ENCODE results near the gene VPS26C.

Gene VPS26C

DNA sequence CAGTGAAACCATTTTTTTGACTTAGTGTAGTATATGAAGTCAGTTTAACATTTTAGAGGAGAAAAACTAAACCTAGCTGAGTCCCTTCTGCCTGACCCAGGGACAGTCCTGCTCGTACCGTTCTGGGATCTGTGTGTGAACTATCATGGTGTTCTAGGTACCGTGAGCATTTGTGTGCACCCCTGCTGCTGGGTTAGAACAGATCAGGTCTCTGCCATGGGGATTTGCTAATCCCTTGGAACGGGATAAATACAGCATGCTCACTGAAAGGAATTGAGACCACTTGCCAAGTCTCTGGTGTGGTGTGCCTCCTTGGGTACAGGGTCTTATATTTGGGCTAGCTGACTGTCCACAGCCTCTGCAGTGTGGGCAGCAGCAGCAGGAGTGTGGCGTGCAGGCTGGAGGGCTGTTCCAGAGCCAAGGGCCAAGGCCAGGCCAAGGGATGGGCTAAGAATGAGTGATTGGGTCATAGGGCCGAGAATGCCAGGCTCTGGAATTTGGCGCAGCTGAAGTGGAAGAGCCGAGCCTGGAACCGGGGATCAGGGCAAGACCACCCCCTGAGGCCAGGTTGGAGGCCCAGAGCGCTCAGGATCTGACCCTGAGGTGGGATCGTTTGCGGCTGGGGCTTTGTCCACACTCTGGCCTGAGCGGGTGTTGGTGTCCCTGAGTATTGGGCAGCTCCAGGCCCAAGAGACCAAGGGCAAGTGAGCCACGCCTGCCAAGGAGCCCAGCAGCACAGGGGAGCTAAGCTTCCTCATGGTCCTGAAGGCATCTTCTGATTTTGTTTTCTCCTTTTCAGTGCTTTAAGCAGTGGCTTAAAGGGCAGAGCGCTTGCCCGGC, 66.3 kb downstream of the VPS26C start:
- DNase-seq: no peak

DNA sequence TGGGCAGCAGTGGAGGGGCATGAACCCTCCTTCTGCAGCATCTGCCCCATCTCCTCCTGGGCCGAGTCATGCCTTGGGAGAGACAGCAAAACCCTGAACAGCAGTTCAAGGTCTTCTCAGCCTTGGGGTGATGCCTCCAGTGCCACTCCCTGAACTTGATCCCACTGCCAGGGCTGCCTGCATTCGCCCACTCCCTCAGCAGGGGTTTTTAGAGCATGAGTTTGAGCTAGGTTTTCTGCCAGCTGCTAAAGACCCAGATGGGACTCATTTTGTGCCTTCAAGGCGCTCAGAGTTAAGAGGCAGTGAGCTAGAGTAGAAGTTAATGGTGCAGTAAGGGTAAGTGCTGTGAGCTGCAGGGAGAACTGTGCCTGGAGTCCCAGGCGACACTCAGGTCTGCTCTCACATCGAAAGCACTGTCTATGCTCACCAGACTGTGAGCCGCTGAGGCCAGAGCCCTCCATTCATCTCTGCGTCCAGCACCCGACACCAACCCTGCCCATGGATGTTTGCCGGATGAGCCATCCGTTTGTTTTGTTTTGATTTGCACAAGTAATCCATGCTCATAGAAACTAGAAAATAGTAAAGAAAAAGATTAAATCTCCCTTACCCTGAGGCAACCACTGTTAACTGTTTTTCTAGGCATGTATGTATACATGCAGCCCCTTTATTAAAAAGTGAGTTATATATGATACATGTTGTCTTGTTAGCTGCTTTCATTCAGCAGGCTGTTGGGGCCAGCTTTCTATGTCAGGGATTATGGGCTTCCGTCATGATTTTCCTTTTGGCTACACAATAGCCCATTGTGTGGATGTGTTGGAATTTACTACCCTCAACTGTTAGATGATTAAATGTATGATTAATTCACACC, 67.8 kb downstream of the VPS26C start:
- peak; percentile 60 for DNase-seq

DNA sequence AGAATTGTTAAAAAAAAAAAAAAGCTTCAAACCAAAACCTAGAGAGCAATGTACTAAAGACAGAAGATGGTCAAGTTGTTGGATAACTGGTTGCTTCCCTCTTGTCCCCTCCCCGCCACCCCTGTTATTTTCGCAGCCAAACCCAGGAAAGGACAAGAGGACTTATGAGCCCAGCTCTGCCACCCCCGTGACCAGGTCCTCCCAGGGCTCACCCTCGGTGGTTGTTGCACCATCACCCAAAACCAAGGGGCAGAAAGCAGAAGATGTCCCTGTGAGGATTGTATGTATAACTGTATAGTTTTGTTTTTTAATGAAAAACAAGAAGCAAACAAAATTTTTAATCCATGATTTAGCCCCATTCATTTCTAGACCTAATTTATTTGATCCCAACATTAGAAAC, 69.4 kb downstream of the VPS26C start:
- no peak for DNase-seq

DNA sequence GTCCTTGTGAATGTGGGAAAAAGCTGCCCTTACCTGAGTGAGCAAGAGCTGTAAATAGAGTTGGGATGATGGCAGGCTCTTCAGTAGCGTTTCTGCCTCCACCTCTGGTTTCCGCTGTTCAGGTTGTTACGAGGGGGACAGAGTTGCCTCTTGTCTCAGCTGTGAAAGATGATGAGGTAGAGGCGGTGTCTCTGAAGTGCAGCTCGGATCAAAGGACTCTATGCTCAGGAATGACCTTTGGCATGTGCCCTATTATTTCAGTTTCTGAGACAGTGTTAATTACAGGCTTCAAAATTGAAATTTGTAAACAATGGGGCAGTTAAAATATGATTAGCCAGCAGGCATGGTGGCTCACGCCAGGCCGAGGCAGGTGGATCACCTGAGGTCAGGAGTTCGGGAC, 70.3 kb downstream of the VPS26C start:
- DNase-seq: no peak

DNA sequence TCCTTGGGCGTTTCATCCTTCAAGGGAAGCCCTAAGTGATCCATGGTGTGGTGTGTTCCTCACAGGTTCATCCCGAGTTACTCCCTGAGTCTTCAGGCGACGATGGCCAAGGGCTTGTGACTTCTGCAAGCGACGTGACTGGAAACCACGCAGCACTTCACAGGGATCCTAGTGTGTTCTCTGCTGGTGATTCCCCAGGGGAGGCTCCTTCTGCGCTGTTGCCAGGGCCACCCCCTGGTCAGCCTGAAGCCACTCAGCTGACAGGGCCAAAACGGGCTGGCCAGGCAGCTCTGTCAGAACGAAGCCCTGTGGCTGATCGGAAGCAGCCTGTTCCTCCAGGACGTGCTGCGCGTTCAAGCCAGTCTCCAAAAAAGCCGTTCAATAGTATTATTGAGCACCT, 71.5 kb downstream of the VPS26C start:
- DNase-seq: no peak

DNA sequence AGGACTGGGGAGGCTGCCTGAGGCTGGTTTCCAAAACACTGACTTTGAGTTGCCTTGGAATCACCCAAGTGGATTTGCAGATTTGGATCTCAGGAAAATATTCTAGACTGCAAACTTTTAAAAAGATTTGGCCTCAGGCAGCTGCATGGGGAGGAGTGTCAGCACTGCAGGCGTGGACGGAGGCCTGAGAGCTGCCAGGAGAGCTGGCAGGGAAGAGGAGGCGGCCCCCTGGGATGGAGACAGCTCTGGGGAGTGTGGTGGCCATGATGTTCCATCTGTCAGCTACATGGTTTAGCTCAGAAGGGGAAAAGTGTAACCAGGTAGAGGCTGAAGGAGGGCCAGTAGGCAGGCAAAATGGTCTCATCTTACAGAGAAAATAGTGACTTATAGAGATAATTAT, 72.1 kb downstream of the VPS26C start:
- DNase-seq: no peak

DNA sequence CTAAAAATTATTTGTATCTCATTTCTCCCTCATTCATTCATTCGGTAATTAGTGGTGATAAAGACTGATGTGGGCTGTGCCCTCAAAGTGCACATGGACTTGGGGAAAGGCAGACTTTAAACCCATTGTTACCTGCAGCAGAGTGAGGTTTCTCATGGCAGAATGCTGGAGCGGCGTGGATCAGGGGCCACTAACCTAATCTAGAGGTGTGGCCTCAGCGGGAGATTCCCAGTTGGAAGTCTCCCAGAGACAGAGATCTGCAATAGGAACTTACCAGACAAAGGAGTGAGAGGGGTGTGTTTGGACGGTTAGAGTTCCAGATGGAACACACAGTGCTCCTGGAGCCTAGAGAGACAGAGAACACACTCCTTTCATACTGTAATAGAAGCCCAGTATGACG, 73.5 kb downstream of the VPS26C start:
- no peak for DNase-seq

DNA sequence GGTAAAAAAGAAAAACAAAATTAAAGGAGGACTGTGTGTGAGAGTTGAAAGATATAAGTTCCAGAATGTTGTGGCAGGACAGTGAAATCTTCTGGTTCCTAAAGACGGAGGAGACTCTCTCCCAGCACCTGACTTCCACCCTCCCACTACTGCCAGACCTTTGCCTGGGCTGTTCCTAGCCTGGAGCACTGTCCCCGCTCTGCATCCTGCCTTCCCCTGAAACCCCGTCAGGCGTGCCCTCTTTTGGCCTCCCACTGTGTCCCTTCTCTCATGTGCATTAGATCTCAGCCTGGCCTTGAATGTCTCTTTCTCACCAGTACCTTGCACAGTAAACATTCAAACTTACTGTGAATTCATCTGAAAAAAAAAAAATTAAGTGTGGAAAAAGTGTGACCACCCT, 74.1 kb downstream of the VPS26C start:
- no peak for DNase-seq

DNA sequence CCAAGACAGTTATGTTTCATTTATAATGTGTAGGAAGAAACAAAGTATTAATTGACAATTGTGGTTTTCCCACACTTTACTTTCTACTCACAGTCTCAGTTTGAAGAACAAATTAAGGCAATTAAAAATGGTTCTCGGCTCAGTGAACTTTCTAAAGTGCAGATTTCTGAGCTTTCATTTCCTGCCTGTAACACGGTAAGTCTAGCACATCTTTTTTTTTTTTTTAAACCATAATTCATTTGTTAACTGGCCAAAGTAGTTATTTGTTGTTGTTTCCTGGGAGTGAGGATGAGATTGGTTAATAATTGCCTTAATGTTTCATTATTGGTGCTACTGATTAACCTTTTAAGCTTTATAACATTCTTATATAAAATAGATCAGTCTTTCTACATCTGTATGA, 75.1 kb downstream of the VPS26C start:
- no peak for DNase-seq

DNA sequence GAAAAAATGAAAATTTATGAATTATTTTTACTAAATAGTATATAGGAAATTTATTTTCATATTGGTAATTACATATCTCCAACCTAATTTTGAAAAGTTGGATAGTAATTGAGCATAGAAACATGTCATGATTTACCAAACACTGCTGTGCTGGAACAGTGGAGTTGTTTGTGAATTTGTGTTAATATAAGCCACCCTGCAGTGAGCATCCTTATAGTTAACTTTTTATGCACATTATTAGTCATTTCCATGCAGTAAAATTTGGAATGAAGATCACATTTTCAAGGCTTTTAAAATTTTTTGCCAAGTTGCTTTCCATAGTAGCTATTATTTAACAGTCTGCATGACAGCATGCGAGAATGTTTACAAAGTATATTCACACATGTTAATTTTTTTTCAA, 78.3 kb downstream of the VPS26C start:
- DNase-seq: no peak

DNA sequence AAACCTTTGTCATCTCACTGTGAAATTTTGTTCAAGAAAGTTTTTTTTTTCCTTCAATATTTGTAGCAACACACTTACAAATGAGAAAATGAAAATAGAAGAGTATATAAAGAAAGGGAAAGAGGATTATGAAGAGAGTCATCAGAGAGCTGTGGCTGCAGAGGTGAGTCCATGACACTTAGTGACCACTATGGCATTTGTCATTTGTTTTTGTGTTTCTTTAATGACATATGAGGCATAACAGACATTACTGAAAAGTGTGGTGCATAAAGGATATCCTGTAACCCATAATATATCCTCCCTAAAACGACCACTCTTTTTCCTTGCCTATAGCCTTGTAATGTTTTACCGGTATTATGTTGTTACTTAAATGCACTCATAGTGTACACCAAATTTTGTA, 80.2 kb downstream of the VPS26C start:
- no peak for DNase-seq

DNA sequence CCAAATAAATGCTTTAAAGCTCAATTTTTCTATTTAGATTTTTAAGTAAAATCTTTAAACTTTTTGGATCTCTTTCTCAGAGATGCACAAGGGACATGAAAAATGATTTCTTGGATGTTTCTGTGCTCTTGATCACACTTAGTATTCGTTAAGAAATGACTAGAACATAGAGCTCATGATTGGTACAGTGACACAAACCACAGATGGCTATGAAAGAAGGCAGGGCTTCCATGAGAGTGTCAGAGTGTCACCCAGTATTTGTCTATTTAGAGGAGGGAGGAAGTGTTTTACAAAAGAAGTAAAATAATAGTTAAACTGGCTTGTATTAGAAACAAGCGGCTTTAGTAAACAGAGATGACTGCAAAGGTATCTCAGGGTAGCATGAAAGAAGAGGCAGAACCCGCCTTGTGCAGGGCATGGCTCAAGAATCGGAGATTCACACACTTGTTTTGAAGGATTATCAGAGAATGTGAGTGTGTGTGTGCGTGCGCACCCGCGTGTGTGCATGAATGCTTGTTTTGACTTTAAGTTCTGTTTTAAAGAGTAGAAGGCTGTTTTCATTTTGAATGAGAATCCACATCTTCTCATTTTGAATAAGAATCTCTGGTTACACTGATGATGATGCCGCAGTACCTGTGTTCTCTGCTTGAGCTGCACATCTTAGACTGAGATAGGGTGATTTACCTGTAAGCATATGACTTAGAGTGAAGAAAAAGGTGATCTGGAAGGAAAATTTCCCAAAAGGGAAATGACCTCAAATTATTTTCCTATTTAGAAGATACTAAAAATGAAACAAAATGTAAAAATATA, 82.1 kb downstream of the VPS26C start:
- no peak for DNase-seq

DNA sequence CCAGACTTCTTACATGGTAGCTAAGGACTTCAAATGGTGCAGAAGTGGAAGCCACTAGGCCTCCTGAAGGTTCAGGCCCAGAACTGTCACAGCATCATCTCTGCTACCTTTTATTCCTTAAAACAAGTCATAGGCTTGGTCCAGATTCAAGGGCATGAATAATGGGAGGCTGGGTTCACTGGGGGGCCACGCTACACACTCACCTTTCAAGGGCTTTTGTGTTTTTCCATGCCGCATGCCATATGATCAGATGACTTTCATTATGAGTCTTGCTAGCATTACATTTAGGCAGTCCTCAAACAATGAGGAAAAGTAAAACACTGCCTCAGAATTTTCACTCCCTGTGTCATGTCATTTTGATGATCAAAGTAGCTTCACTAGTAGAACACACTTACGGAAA, 83.4 kb downstream of the VPS26C start:
- no peak for DNase-seq

DNA sequence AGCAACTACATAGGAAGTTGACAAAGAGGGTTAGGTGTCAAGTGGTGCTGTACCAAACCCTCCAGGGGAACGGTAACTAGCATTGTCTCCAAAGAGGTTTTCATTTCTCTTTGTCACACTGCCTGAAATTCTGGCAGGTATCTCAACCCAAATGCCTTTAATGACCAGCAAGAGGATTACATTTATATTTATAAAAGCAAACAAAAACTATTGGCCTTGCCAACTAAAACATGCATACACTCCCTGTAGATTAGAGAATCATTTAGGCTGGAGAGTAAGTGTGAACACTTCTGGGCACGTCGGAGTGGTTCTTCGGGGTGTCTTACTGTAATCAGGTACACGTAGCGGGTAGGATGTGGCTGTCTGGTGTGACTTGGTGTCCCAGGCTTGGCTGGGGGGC, 84.9 kb downstream of the VPS26C start:
- no peak for DNase-seq

DNA sequence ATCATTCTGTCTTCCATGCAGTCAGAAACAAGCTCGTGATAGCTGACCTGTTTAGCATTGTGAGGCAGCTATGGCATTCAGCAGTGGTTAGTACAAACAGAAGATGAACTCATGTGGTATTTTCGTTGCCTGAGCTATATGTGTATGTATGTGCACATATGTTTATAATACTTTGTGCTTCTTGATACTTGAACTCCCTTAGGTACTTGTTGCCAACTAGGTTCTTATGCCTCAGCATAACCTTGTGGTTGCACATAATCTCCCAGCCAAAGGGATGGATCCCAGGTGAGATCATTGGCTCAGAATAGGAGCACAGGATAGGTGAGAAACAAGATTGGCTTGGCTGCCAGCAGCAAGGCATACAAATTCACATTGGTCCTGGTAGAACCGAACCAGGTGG, 86.1 kb downstream of the VPS26C start:
- no peak for DNase-seq

DNA sequence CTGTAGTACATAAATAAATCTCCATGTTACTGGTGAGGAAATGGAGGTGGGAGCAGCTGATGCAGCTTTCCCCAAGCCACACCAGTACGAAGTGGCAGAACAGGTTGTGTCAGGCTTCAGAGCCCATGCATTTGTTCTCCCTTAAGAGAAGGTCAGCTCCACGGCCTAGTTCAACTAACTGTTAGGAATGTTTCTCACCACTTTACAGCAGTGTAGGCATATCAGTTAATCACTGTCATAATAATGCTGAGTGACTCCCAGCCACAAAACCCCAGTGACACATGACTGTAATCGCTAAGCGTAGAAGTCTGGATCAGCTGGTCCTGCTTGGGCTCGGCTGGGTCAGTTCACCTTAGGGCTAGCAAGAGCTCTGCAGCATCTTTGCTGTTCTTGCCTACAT, 90.4 kb downstream of the VPS26C start:
- DNase-seq: no peak

Data from amniotic stem cell (primary cell).